ENCODE data around the gene ASB2. TPM values are rescaled to one million over a fixed set of nuclear protein-coding genes. Genes with fewer than 3 reads are reported as not detected.

The ASB2 gene
- total RNA-seq, 4 donors from 2014 or later: 22.1 to 35.8 (median 27.9) TPM

- H3K4me1 ChIP-seq: peaks cover 6 to 17% (median 12%) of the 10 kb centered on the region in 4 donors
- H3K4me3 ChIP-seq: no peak overlapping the region
- no peaks in the 10 kb centered on the region for H3K27me3 ChIP-seq
- TF ChIP-seq, protein P1, sequence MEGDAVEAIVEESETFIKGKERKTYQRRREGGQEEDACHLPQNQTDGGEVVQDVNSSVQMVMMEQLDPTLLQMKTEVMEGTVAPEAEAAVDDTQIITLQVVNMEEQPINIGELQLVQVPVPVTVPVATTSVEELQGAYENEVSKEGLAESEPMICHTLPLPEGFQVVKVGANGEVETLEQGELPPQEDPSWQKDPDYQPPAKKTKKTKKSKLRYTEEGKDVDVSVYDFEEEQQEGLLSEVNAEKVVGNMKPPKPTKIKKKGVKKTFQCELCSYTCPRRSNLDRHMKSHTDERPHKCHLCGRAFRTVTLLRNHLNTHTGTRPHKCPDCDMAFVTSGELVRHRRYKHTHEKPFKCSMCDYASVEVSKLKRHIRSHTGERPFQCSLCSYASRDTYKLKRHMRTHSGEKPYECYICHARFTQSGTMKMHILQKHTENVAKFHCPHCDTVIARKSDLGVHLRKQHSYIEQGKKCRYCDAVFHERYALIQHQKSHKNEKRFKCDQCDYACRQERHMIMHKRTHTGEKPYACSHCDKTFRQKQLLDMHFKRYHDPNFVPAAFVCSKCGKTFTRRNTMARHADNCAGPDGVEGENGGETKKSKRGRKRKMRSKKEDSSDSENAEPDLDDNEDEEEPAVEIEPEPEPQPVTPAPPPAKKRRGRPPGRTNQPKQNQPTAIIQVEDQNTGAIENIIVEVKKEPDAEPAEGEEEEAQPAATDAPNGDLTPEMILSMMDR (IDR thresholded peaks at IDR 0.05): no peak
- TF ChIP-seq POLR2AphosphoS5 (IDR thresholded peaks at IDR 0.05) (no peak), POLR2A (IDR thresholded peaks at IDR 0.05) (no peak), EP300 (IDR thresholded peaks at IDR 0.05; ENCODE audit: low read depth) (no peak)
- no peak for DNase-seq
- H3K27ac ChIP-seq: peak overlapping the region in 2 of 4 donors; percentile 5 to 6
- WGBS, 2 donors (ENCODE audit: low coverage in 1 of 2): 78% methylated on average over 3 of the region's 3 CpGs; no CpG with 5 or more reads in 1 of the 2 donors
- intact Hi-C loops (cut with DNase I; ENCODE audit: low total_unique reads) (no loop called here), in situ Hi-C loops (cut with MboI; ENCODE audit: low pct_ligation_motif_present in 1 of 4, low pct_unique_long_range_greater_than_20kb in 1 of 4, low sequenced_read_pairs in 3 of 4) (no loop called here)
- H3K9me3 ChIP-seq: no peaks in the 10 kb centered on the region
- H3K36me3 ChIP-seq: no peaks in the 10 kb centered on the region
Measured at GRCh38 chr14:93984070-93984469, 7.7 kb upstream of the ASB2 start.

GRCh38 chr14:93982230-93983007 is 6.0 kb upstream of the ASB2 start:
- TF ChIP-seq POLR2A (IDR thresholded peaks at IDR 0.05) (no peak), POLR2AphosphoS5 (IDR thresholded peaks at IDR 0.05) (no peak), EP300 (IDR thresholded peaks at IDR 0.05; ENCODE audit: low read depth) (no peak)
- TF ChIP-seq, protein P1 (IDR thresholded peaks at IDR 0.05): no peak
- DNase-seq: no peak
- WGBS, 2 donors (ENCODE audit: low coverage in 1 of 2): 91% methylated on average over 9 of the region's 10 CpGs; no CpG with 5 or more reads in 1 of the 2 donors
- Histone ChIP-seq H3K4me3 (no peak overlapping the region), H3K27me3 (no peaks in the 10 kb centered on the region), H3K4me1 (peaks cover 6 to 21% (median 19%) of the 10 kb centered on the region in 4 donors), H3K27ac (peak overlapping the region; percentile 57 to 91 (median 82)), H3K36me3 (no peaks in the 10 kb centered on the region), H3K9me3 (no peaks in the 10 kb centered on the region)
- intact Hi-C loops (cut with DNase I; ENCODE audit: low total_unique reads) (no loop called here), in situ Hi-C loops (cut with MboI; ENCODE audit: low pct_ligation_motif_present in 1 of 4, low pct_unique_long_range_greater_than_20kb in 1 of 4, low sequenced_read_pairs in 3 of 4) (no loop called here)

DNA sequence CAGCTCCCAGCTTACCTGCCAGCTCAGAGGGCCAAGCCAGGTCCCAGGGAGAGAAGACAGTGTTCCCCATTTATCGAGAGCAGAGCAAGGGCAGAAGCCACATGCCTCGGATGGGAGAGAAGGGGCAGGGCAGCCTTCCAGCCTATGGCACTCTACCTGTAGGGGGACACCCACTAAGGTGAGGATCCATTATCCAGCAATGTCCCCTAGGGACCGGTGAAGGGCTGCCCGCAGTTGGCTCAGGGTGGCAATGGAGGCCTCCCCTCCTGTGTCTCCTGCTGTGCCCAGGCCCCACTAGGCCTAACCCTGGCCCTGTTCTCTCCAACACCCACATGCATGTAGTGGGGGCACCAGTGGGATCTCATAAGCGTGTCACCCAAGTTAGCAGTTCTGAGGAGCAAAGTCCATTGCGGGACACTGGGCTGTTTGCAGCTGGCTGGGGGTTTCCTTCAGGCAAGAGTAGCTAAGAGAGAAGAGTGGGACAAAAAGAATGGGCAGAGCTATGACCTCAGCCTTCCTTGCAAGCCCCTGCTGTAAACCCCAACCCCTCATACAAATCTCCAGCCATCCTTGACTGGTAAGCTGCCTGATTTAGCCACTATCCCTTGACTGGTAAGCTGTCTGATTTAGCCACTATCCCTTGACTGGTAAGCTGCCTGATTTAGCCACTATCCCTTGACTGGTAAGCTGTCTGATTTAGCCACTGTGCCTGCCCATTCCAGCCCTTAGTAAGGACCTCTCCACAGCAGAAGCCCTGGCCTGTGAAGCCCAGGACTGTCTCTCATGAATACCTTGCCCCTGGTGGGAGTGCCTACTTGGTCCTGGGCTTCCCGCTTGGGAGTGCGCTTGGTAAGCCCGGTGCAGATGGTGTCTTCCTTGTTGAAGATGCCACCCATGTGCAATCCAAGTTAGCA is 5.2 kb upstream of the ASB2 start:
- H3K4me3 ChIP-seq: no peak overlapping the region
- DNase-seq: no peak
- H3K27ac ChIP-seq: peak overlapping the region; percentile 57 to 91 (median 82)
- TF ChIP-seq POLR2AphosphoS5 (IDR thresholded peaks at IDR 0.05) (no peak), EP300 (IDR thresholded peaks at IDR 0.05; ENCODE audit: low read depth) (no peak), POLR2A (IDR thresholded peaks at IDR 0.05) (no peak)
- TF ChIP-seq, protein P1 (IDR thresholded peaks at IDR 0.05): no peak
- H3K27me3 ChIP-seq: no peaks in the 10 kb centered on the region
- H3K36me3 ChIP-seq: no peaks in the 10 kb centered on the region
- intact Hi-C loops (cut with DNase I; ENCODE audit: low total_unique reads): no loop called here
- no peaks in the 10 kb centered on the region for H3K9me3 ChIP-seq
- in situ Hi-C loops (cut with MboI; ENCODE audit: low pct_ligation_motif_present in 1 of 4, low pct_unique_long_range_greater_than_20kb in 1 of 4, low sequenced_read_pairs in 3 of 4): no loop called here
- WGBS, 2 donors (ENCODE audit: low coverage in 1 of 2): 92% methylated on average over 9 of the region's 9 CpGs; no CpG with 5 or more reads in 1 of the 2 donors
- H3K4me1 ChIP-seq: peaks cover 12 to 28% (median 26%) of the 10 kb centered on the region in 4 donors
